ENCODE results near the gene PAN2.
A peak's percentile ranks its signal among the peaks of the same experiment; 100 is the strongest.

PAN2 gene

GRCh38 chr12:56271031-56271430 lies 62.8 kb downstream of the PAN2 start:
- DNase-seq (ENCODE audit: low spot score) = peak; percentile 51

DNA sequence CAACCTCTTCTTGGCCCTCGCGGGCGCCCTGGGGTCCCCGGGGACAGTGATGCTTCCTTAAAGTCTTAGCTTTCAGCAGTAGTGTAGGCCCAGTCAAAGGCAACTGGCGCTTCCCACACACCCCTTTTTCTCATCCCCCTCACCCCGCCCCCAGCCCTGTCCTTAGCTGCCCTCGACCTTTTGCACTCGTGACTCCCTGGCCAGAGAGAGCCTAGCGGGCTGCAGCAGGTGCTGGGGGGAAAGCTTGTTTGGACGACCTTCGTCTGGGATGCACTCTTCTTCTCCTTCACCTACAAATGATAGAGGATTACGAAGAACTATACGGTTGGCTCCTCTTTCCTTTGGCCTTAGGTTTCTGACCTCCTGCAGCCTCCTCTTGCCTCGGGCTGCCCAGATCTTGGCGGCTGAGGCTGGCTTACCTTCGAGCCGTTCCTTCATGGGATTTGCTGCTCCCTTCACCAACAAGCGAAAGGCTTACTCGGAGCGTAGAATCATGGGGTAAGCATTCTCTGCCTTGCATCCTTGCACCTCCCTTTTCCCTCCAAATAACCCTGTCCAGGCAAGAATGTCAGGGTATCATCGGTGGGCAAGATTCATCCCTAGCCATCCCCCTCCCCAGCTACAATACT lies 66.2 kb downstream of the PAN2 start:
- DNase-seq (ENCODE audit: low spot score) = peak; percentile 55

GRCh38 chr12:56266693-56267442 lies 66.9 kb downstream of the PAN2 start, which contains the start of gene COQ10A:
TSS of gene COQ10A (plus strand) at chr12:56266942. CDS start at chr12:56267119, 177 bp downstream.
- peak; percentile 95 for DNase-seq (ENCODE audit: low spot score)

Data from cerebellar cortex (tissue), 1 donor.